A673 (cell line): ENCODE data around the gene MCM9.

Experiments used
- CTCF ChIP-seq: fragments of 300-800, 200-600 bp; sonication (generic); conservative IDR thresholded peaks from 2 replicates; pipeline ENCODE4 v1.5.1; 2017; ENCODE audit warnings: low read depth, mild to moderate bottlenecking, antibody characterized with exemption, low read length, moderate library complexity, mixed read lengths
- EZH2 ChIP-seq: fragments of 200-600 bp; sonication (generic); IDR thresholded peaks from 2 replicates; pipeline ENCODE4 v1.6.1; 2017; ENCODE audit warnings: borderline replicate concordance, low read depth, mild to moderate bottlenecking, mixed read lengths, antibody characterized with exemption, low read length; ENCODE audit not compliant: poor library complexity, severe bottlenecking

- no peak for TF ChIP-seq EZH2
- TF ChIP-seq CTCF = no peak
Measured at GRCh38 chr6:118876814-118877213, 58.1 kb downstream of the MCM9 start.
